Mesodermal cell (in vitro differentiated cells): Measurements from ENCODE around the gene SLC9C1.

Source experiments
- H3K27ac ChIP-seq: 2 replicates; pipeline ENCODE4 v1.7.0; 2013; ENCODE audit warnings: mild to moderate bottlenecking, low read depth, low read length, moderate library complexity; ENCODE audit not compliant: severe bottlenecking
- H3K36me3 ChIP-seq: 2 replicates; pipeline ENCODE4 v1.7.1; 2013; ENCODE audit warnings: mild to moderate bottlenecking, low read length, moderate library complexity; ENCODE audit not compliant: control insufficient read depth, insufficient read depth
- H3K4me1 ChIP-seq: one replicate; pipeline ENCODE4 v1.7.1; 2013; ENCODE audit warnings: mild to moderate bottlenecking, low read length; ENCODE audit not compliant: insufficient read depth, control insufficient read depth, poor library complexity, severe bottlenecking
- H3K4me3 ChIP-seq: 2 replicates; pipeline ENCODE4 v1.7.0; 2013; ENCODE audit warnings: low read length, control low read depth, mild to moderate bottlenecking; ENCODE audit not compliant: insufficient read depth, poor library complexity, severe bottlenecking; ENCODE audit errors: extremely low read depth
- H3K9me3 ChIP-seq: 2 replicates; pipeline ENCODE4 v1.7.1; 2013; ENCODE audit warnings: mild to moderate bottlenecking, low read length, moderate library complexity; ENCODE audit not compliant: control insufficient read depth
- WGBS, 2 experiments: methylation state at CpG; one replicate each; pipeline ENCODE4 v1.1.5; 2013; ENCODE audit warnings: missing lambda C conversion rate in 2 of 2; ENCODE audit not compliant: insufficient coverage in 2 of 2; 5-methylcytosine and 5-hydroxymethylcytosine counted together

SLC9C1 gene

DNA sequence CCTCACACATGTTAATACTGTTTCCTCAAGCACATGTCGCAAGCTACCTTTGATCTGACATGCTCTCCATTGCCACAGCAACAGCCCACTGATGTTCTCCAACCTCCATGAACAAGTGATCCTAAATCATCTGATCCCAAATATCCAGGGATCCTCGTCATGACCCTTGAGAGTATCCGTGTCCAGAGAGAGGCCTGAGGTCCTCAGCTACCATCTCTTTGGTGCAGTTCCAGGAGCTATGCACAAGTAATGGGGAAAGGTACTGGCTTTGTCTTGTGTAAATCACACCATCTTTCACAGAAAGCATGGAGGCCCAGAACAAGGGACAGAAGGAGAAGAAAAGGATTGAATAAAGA is 163.4 kb downstream of the SLC9C1 start:
- Histone ChIP-seq H3K9me3 (no peaks in the 10 kb centered on the region), H3K4me3 (no peak overlapping the region), H3K27ac (no peak overlapping the region), H3K4me1 (peaks cover 17% of the 10 kb centered on the region), H3K36me3 (peaks cover 5% of the 10 kb centered on the region)
- 82 to 100% methylated on average over 1 of the region's 3 CpGs for WGBS, 2 experiments

DNA sequence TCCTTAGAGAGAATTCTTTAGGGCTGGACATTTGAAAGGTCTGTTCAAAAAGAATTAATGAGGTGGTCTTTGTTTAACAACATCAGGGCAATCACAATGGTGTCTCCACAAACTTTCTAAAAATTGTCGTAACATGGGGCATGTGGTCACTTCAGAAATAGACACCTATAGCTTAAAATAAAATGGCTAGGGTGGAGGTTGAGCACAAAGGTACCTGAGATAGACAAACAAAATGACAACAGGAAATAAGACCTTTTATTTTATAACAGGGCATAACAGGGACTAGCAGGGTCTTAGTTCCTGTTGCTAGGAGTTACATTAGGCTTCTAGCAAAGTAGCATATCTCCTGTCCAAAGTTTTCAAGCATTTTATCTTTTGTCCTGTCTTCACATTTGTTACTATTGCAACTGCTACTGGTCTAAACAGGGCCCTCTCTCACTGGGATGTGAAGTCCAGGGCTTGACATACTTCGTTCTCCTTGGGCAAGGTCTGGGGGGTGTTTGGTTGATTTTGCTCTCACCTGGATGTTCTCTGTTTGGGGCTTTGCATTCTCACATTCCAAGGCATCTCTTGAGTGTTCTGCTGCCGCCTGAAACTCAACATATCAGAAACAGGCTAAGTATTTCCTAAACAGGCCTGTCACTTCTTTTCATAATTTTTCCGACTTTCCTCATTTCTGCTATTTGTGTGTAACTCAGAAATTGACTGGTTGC is 163.9 kb downstream of the SLC9C1 start:
- WGBS, 2 experiments, result 85 to 86% methylated on average over 2 to 3 of the region's 4 CpGs
- H3K27ac ChIP-seq, result no peak overlapping the region
- peaks cover 17% of the 10 kb centered on the region for H3K4me1 ChIP-seq
- H3K36me3 ChIP-seq, result peaks cover 5% of the 10 kb centered on the region
- H3K4me3 ChIP-seq, result no peak overlapping the region
- no peaks in the 10 kb centered on the region for H3K9me3 ChIP-seq

DNA sequence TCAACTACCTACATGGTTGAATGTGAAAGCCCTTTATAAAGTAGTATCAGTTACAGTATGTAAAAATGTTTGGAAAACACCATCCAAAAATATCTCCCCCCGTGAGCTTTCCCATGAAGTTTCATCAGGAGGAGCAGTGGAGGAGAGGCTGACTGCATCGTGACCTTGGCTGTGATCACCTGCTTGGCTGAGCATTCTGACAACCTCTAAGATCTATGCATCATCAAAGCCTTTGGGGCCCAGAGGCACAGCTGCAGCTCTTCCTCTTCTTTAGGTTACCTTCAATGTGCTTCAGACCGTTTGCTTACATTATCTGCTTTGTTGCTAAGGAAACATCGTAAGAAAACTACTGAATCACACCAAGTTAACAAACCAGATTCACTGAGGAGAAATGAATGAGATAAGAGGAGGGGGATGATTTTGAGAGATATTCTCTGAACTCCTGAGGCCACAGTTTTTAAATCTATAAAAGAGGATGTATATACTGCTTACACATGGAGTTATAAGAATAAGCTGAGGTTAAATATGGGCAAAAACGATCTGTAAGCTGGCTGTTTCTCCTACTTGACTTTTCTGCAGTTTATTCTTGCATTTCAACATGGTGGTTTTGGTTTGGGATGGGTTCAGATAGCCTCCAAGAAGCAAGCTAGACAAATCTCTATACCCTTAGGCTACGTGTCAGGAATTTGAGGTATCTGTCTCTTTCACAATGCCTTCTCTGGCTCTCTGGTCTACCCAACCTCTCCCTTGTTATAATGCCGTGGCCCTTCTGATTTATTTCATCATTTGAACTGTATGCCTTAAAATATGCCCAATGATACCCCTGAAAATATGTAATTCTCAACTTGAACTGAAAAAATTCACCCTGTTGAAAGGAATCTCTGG is 164.9 kb downstream of the SLC9C1 start:
- no peaks in the 10 kb centered on the region for H3K9me3 ChIP-seq

DNA sequence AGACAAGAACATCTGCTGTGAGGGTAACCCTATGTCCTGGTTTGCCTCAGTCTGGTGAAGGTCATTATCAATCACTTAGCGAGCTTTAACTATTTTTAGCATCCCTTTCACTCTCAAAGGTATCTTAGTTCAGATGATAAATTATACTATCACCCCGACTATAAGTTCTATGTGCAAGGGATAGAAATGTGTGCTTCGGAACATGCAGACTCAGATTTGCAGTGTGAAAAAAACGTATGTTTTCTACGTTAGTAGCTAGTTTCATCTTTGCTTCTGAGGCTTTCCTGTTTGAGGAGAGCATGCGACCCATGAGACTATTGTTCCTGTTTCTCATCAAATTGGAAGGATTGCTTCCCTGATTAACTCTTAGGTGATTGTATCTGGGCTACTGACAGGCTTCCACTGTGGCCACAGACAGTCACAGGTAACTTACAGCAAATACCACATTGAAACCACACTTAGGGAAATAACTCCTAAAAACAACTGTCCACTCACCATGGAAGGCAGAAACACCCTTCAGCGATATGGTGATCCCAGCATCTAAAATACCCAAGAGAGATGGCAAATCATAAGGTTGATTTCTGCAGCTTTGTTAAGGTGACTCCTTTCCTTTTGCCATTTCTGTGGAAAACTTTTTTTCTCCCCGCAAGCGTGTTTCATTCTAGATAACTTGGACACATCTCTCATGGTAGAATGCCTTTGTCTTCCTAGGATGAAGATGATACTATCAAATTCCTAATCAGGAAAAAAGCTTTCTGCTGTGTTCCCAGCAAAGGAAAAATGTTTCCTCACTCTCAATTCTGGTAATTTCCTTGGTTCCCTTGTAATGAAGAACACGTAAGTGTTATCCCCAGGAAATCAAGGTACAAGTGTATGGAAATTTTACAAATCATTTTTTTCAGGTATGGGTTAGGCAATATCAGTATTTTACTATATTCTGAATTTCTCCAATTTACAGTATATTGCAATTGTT is 166.2 kb downstream of the SLC9C1 start:
- no peak overlapping the region for H3K27ac ChIP-seq
- H3K4me3 ChIP-seq, result no peak overlapping the region
- H3K4me1 ChIP-seq, result peaks cover 17% of the 10 kb centered on the region
- H3K36me3 ChIP-seq, result peaks cover 10% of the 10 kb centered on the region
- H3K9me3 ChIP-seq, result no peaks in the 10 kb centered on the region
- WGBS, 2 experiments, result 89 to 100% methylated on average over 3 to 5 of the region's 10 CpGs

More for the DNA sequence above, 164.9 kb downstream of the SLC9C1 start:
- peaks cover 17% of the 10 kb centered on the region for H3K4me1 ChIP-seq
- 74 to 78% methylated on average over 3 to 4 of the region's 7 CpGs for WGBS, 2 experiments
- H3K36me3 ChIP-seq, result peaks cover 5% of the 10 kb centered on the region
- H3K27ac ChIP-seq, result no peak overlapping the region
- no peak overlapping the region for H3K4me3 ChIP-seq

DNA sequence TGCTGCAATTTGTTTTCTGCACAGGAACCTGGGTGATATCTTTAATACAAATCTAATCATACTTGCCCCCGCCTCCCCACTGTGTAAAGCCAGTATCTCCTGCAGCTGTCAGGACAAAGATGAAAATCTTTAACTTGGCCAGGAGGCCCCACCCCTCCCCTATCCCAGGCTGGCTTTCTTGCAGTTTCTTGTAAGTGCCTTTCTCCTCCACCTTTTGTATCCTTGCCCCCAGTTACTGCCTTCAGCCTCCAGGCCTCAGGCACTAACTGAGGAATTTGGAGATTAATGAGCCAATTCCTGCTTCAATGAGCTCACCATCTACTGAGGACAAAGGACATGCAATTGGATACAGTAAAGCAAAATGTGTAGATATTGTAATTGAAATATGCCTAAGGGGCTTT is 167.5 kb downstream of the SLC9C1 start:
- WGBS, 2 experiments, result 40 to 60% methylated on average over 1 of the region's 1 CpG

DNA sequence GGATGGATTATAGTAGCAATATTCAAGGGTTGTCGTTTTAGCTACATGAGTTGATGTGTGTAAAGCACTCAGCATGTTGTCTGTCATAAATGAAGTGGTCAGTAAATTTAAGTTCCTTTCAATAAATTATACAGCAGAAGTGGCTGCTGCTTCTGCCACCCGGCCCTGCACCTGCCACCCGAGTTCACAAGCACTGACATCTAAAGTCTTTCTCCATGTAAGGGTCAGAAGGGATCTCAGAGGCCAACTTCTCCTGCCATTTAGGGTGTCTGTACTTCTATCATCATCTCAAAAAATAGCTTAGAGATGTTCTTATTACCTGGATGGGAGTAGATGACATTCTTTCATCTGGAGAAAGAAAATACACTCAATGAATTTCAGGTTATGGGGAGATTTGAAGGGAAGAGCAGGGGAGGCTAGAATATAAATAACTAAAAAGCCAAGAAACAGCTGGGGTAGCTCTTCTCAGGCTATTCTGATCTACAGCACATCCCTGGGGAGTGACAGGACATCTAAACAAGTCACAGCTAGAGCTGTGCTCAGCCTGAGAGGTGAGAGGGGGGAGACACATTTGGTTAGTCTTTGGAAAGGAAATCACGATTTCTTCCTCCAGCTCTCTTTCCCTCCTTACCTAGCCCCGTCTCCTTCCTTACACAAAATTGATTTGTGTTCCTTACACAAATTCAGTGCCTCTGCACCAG is 169.0 kb downstream of the SLC9C1 start:
- H3K4me1 ChIP-seq, result peaks cover 17% of the 10 kb centered on the region
- no peak overlapping the region for H3K4me3 ChIP-seq
- WGBS, 2 experiments, result 60 to 100% methylated on average over 1 to 2 of the region's 5 CpGs
- H3K9me3 ChIP-seq, result no peaks in the 10 kb centered on the region
- no peak overlapping the region for H3K27ac ChIP-seq
- H3K36me3 ChIP-seq, result peaks cover 10% of the 10 kb centered on the region

More for the DNA sequence above, 167.5 kb downstream of the SLC9C1 start:
- Histone ChIP-seq H3K9me3 (no peaks in the 10 kb centered on the region), H3K27ac (peak overlapping the region; percentile 43), H3K4me1 (peaks cover 17% of the 10 kb centered on the region), H3K4me3 (no peak overlapping the region), H3K36me3 (peaks cover 10% of the 10 kb centered on the region)

DNA sequence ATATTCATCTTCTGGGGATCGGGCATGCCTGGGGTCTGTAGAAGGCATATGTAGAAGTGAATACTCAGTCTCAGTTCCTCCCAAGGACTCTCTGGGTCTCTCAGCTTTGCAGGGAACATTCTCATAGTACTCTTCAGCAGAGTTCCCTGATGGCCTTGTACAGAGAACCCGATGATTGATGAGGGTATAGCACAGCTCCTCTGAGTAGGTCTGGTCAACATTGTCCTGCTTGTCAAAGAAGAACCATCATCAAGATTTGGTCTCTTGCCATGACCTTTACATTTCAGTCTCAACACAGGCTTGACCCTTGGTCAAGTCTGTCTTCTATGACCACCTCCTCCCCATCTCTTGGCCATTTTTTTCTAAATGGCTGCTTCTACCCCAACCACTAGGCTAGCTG is 170.5 kb downstream of the SLC9C1 start:
- Histone ChIP-seq H3K36me3 (peaks cover 6% of the 10 kb centered on the region), H3K4me1 (peaks cover 10% of the 10 kb centered on the region), H3K27ac (no peak overlapping the region), H3K9me3 (no peaks in the 10 kb centered on the region), H3K4me3 (no peak overlapping the region)
- 100% methylated on average over 2 of the region's 2 CpGs for WGBS, 2 experiments

DNA sequence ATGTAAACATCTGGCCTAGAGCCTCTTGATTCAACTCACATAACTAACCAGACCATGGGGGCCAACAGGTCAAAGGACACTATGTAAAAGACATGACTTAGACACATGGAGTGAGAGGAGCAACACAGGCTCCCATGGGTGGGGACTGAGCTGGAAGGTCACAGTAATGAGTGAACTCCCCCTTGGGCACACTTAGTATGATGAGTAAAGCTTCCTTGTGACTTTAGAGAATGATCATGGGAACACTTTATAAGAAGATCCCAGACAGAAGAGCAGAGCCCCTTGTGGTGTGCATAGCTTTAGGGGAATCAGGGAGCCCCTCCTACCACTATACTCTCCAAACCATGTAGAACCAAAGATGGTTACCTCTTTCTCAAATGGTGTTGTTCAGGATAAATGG is 171.1 kb downstream of the SLC9C1 start:
- no peaks in the 10 kb centered on the region for H3K9me3 ChIP-seq
- H3K4me3 ChIP-seq, result no peak overlapping the region
- no peak overlapping the region for H3K27ac ChIP-seq
- peaks cover 6% of the 10 kb centered on the region for H3K36me3 ChIP-seq
- H3K4me1 ChIP-seq, result peaks cover 10% of the 10 kb centered on the region

DNA sequence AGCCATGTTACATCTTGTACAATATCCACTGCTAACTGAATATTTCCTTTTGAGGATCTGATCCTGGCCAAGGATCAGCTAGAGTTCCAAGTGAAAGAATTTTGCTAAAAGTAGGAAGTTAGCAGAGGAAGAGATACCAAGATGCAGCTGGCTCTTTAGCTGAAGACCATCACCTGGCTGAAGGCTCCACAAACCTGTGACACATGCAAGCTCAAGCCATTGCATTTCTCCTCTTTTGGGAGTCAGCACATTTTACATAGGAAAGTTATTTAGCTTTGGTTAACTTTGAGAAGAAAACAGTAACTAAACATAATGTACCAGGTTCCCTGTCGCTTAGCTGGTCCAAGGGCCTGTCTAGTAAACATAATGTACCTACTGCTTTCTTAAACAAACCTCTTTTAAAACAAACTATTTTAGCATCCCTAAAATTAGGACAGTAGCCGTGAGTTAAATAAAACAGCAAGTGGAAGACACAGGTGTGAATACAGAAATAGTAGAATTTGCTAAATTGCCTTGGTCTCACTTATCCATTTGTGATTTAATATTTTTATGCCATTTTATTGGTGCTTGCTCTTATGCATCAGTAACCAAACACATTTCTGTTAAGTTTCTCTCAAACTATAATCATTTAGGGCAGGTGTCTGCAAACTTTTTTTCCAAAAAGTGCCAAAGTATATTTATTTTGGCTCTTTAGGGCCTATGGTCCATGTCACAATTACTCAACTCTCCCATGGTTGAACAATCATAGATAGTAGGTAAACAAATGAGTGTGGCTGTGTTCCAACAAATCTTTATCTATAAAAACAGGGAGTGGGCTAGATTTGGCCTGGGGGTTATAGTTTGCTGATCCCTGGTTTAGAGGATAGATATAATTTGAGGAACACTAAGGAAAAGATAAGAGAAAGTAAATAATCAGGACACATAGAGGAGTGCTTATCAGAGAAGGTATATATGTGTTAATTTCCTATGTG is 172.2 kb downstream of the SLC9C1 start:
- WGBS, 2 experiments, result 83% methylated on average over 1 of the region's 2 CpGs; no CpG with 5 or more reads in 1 of the 2 experiments
- Histone ChIP-seq H3K4me1 (peaks cover 10% of the 10 kb centered on the region), H3K9me3 (no peaks in the 10 kb centered on the region), H3K36me3 (peaks cover 12% of the 10 kb centered on the region), H3K4me3 (no peak overlapping the region), H3K27ac (no peak overlapping the region)
